Measurements from ENCODE around the gene SPAG8.

GRCh38 chr9:35858458-35858857 is 46.4 kb upstream of the SPAG8 start:
- TF ChIP-seq EP300 (IDR thresholded peaks at IDR 0.05) (no peak), POLR2A (IDR thresholded peaks at IDR 0.05; ENCODE audit: low read depth) (no peak), POLR2AphosphoS5 (IDR thresholded peaks at IDR 0.05) (no peak)
- TF ChIP-seq, protein P1, sequence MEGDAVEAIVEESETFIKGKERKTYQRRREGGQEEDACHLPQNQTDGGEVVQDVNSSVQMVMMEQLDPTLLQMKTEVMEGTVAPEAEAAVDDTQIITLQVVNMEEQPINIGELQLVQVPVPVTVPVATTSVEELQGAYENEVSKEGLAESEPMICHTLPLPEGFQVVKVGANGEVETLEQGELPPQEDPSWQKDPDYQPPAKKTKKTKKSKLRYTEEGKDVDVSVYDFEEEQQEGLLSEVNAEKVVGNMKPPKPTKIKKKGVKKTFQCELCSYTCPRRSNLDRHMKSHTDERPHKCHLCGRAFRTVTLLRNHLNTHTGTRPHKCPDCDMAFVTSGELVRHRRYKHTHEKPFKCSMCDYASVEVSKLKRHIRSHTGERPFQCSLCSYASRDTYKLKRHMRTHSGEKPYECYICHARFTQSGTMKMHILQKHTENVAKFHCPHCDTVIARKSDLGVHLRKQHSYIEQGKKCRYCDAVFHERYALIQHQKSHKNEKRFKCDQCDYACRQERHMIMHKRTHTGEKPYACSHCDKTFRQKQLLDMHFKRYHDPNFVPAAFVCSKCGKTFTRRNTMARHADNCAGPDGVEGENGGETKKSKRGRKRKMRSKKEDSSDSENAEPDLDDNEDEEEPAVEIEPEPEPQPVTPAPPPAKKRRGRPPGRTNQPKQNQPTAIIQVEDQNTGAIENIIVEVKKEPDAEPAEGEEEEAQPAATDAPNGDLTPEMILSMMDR (IDR thresholded peaks at IDR 0.05), result no peak
